Astrocyte of the cerebellum (primary cell): ENCODE measurements around the gene WNT7B.

Experiments used
- DNase-seq: peaks from one replicate; pipeline ENCODE4 v3.0.0-alpha.2; 2011; ENCODE audit warnings: low read depth
- H3K4me3 ChIP-seq: 2 replicates; pipeline ENCODE4 v1.5.1; 2011; ENCODE audit warnings: mild to moderate bottlenecking, low read depth, low read length, moderate library complexity
- in situ Hi-C: cut with HindIII; loops from 2 replicates; pipeline ENCODE4 v1.10.0; 2017; ENCODE audit warnings: low sequenced_read_pairs
- TF ChIP-seq, protein P1 (sequence below): IDR thresholded peaks from 2 replicates; pipeline ENCODE4 v1.5.1; 2012; ENCODE audit warnings: low read length, low read depth, moderate library complexity, mild to moderate bottlenecking; ENCODE audit errors: missing control alignments

Gene WNT7B

DNA sequence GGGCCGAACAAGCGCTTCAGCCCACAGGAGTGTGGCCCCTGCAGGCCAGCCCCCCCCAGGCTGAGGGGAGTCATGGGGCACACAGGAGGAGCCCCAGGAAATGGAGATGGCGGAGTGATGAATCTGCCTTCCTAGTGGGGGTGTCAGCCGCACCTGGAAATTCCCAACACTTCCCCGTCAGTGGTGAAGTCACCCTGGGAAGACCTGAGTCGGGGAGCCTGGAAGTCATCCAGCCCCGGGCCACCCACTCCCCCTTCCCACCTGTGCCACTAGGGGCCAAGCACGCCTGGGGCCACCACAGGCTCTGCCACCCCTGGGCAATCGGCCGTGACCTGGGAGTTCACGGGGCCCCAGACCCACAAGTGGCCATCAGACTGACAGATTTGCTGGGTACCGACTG is 12.6 kb downstream of the WNT7B start:
- in situ Hi-C loops: no loop called here
- DNase-seq: no peak
- TF ChIP-seq, protein P1, sequence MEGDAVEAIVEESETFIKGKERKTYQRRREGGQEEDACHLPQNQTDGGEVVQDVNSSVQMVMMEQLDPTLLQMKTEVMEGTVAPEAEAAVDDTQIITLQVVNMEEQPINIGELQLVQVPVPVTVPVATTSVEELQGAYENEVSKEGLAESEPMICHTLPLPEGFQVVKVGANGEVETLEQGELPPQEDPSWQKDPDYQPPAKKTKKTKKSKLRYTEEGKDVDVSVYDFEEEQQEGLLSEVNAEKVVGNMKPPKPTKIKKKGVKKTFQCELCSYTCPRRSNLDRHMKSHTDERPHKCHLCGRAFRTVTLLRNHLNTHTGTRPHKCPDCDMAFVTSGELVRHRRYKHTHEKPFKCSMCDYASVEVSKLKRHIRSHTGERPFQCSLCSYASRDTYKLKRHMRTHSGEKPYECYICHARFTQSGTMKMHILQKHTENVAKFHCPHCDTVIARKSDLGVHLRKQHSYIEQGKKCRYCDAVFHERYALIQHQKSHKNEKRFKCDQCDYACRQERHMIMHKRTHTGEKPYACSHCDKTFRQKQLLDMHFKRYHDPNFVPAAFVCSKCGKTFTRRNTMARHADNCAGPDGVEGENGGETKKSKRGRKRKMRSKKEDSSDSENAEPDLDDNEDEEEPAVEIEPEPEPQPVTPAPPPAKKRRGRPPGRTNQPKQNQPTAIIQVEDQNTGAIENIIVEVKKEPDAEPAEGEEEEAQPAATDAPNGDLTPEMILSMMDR: no peak

DNA sequence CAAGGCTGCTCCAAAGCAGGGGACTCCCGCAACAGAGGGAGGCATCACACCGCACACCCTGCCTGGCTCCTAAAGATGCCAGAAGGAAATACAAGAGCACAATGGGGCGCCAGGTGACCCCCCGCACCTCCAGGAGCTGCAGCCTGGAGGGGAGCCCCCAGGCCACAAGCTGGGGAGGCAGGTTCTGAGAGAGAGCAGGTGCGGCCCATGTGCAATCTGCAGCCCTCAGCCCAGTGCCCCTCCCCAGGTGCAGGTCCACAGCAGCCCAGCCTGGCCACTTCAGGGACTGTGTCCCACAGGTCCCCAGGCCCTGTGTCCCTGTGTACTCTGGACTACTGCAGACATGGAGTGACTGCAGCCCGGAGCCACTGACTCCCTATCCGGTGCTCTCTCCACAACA is 13.1 kb downstream of the WNT7B start:
- TF ChIP-seq, protein P1: no peak
- in situ Hi-C loops: no loop called here
- H3K4me3 ChIP-seq: no peak overlapping the region
- DNase-seq: no peak

More for the DNA sequence above, 12.6 kb downstream of the WNT7B start:
- H3K4me3 ChIP-seq: no peak overlapping the region

DNA sequence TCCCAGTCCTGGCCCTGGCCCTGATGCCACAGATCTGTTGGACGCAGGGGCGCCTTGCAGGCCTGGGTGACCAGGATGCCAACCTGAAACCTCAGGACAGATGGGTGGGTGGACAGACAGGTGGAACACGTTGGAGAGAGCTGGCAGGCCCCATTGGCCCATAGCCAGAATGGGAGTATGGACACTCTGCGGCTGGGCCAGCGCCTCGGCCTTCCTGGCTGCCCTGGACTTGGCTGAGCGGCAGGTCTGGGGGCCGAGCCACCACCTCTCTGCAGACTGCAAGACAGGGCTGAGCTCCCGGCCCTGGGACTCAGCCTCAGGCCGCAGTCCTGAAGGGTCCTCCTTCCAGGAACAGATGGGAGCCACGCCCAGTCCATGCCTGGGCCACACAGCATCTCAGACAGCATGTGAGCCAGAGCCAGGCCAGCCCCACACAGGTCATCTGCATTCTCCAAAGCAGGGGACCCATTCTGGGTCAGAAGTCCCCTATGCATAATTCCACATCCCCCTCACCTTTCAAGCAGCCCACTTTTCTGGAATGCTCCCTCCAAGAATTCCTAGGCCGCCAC is 14.1 kb downstream of the WNT7B start:
- TF ChIP-seq, protein P1: no peak
- in situ Hi-C loops: no loop called here
- H3K4me3 ChIP-seq: no peak overlapping the region
- DNase-seq: no peak

DNA sequence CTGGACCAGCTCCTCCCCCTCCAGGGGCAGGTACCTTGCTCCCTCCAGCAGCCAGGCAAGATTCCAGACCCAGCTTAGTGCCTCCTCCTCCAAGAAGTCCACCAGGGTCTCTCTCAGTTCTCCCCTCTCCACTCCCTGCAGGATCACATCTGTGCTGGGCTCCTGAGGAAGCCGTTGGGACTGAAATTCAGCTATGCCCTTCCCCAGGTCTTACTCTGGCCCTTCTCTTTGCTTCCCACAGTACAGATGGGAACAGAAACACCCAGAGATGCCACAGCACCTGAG is 14.6 kb downstream of the WNT7B start:
- no peak overlapping the region for H3K4me3 ChIP-seq
- in situ Hi-C loops: no loop called here
- TF ChIP-seq, protein P1: no peak
- no peak for DNase-seq

DNA sequence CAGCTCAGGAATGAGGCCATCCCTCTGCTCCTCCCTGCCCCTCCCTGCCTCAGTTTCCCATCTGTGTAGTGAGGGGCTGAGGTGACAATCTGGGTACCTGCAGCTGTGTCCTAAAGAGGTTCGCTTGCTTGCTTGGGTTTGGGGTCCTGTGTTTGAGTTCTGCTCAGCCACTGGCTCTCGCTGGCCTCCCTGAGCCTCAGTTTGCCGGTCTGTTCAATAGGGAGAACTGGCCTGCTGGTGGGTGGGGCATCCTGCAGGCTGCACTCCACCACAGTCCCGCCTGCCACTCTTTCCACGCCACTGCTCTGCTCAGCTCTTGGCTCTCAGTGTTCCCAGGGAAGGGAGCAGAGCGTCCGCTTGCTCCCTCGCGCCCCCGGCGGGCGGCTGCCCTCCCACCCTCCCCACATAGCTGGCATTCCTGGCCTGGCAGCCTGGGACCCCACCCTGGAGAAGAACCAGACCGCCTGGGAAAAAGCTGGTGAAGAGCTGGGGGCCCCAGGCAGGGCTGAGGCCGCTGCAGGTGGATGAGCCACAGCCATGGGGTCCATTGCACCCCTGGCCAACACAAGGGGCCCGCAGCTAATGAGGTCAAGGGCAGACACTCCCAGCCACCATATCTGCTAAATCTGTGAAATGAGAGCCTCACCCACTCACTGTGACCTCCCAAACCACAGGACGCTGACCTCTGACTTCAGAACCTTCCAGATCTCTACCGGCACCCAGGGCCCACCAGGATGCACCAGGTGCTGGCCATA is 15.1 kb downstream of the WNT7B start:
- TF ChIP-seq, protein P1: no peak
- in situ Hi-C loops: no loop called here
- no peak overlapping the region for H3K4me3 ChIP-seq
- DNase-seq: no peak

DNA sequence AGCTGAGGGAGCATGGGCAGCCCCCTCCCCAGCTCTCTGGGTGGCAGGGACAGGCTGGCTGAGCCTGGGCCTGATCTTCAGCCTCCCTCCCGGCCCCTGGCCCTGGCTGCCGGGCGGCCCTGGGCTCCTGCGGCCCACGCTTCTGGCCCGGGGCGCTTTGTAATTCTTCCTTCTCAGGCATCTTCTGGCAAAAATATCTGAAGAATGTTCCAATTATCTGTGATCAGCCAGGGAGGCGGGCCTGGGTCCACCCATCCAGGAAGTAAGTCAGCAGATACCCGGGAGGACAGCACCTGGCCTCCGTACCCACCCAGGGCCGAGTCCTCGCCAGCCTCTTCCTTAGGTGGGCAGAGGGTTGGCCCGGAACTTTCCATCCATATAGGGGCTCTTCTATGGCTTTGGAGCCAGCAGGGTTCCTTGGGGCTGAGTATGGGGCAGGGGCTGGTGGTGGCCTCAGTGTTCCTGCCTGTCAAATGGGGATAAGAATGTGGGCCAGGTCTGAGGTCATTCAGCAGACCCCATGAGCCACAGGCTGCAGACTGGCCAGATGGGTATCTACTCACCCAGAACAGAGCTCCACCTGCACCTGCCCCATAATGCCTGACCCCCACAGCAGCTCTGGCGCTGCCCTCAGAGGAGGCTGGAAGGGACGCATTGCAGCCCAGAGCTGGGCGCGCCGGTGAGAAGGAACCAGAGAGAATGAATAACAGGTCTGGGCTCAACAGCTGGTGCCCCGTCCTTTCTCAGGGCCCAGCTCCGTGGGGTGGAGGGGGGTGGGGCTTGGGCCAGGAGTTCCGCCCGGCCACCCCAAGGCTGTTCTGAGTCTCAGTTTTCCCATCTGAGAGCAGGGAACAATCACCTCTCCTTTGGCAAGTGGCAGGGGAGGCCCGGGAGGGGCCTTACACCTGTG is 16.2 kb downstream of the WNT7B start:
- TF ChIP-seq, protein P1: no peak
- in situ Hi-C loops: no loop called here
- H3K4me3 ChIP-seq: no peak overlapping the region
- DNase-seq: no peak
